HL-60 (cell line): ENCODE measurements around the gene ANKFY1.

Experiments used
- DNase-seq, 2 experiments: peaks; one replicate each; pipeline ENCODE4 v3.0.0-alpha.2; 2010 to 2020; ENCODE audit warnings: low read depth in 1 of 2, low spot score in 1 of 2
- H3K27ac ChIP-seq: fragments of 250-450 bp; sonication (Bioruptor Pico); replicated peaks from 2 replicates; pipeline ENCODE4 v1.5.1; 2020; ENCODE audit warnings: mild to moderate bottlenecking, moderate library complexity
- H3K27me3 ChIP-seq: fragments of 250-450 bp; sonication (Bioruptor Pico); 2 replicates; pipeline ENCODE4 v1.5.1; 2021; ENCODE audit warnings: mild to moderate bottlenecking, moderate library complexity; ENCODE audit not compliant: insufficient read depth, poor library complexity, severe bottlenecking
- H3K4me3 ChIP-seq: replicated peaks from 2 replicates; pipeline ENCODE4 v1.5.1; 2011; ENCODE audit warnings: mild to moderate bottlenecking, control low read depth, low read length; ENCODE audit not compliant: insufficient read depth
- GABPA ChIP-seq: IDR thresholded peaks from 2 replicates; pipeline ENCODE4 v1.6.1; 2012; ENCODE audit warnings: low read depth
- POLR2AphosphoS5 ChIP-seq: IDR thresholded peaks from 2 replicates; pipeline ENCODE4 v1.6.1; 2012; ENCODE audit warnings: low read depth
- SPI1 ChIP-seq: IDR thresholded peaks from 2 replicates; pipeline ENCODE4 v1.6.1; 2012; ENCODE audit warnings: low read depth, mild to moderate bottlenecking, borderline replicate concordance
- TF ChIP-seq, protein P1 (sequence below): IDR thresholded peaks from 2 replicates; pipeline ENCODE4 v1.6.1; 2012; ENCODE audit warnings: low read depth; ENCODE audit not compliant: insufficient replicate concordance
- TF ChIP-seq, protein P2 (sequence below): IDR thresholded peaks from one replicate; pipeline ENCODE4 v1.5.1; 2011; ENCODE audit warnings: low read length, control low read depth, inconsistent platforms; ENCODE audit not compliant: insufficient read depth

Gene ANKFY1

DNA sequence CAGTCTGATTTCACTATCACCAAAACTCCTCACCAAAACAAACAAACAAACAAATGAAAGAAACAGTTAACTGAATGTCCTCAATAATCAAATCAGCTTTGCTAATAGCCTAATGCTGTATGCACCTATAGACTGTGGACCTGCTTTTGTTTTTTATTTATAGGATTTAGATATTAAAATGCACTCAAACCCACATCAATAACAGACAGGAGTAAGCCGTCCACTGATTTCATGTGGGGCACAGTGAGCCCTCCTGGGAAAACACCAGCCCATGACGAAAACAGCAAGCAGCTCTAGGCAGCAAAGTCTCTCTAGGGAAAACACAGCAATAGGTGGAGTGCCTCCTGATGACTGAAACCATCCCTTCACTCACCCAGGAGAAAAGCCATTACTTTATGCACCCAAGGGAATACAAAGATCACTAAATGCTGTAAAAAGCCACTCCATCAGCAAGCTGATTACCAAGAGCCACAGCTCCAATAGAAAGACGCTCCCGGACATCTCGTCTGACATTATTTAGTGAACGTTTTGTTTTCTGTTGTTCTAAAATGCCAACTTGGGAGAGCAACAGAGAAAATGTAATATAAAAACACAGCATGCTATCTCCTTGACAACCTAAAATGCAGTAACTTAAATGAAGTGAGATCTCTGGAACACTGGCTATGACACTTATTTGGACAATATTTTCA, 47.8 kb downstream of the ANKFY1 start:
- no peak for TF ChIP-seq POLR2AphosphoS5
- TF ChIP-seq, protein P1, sequence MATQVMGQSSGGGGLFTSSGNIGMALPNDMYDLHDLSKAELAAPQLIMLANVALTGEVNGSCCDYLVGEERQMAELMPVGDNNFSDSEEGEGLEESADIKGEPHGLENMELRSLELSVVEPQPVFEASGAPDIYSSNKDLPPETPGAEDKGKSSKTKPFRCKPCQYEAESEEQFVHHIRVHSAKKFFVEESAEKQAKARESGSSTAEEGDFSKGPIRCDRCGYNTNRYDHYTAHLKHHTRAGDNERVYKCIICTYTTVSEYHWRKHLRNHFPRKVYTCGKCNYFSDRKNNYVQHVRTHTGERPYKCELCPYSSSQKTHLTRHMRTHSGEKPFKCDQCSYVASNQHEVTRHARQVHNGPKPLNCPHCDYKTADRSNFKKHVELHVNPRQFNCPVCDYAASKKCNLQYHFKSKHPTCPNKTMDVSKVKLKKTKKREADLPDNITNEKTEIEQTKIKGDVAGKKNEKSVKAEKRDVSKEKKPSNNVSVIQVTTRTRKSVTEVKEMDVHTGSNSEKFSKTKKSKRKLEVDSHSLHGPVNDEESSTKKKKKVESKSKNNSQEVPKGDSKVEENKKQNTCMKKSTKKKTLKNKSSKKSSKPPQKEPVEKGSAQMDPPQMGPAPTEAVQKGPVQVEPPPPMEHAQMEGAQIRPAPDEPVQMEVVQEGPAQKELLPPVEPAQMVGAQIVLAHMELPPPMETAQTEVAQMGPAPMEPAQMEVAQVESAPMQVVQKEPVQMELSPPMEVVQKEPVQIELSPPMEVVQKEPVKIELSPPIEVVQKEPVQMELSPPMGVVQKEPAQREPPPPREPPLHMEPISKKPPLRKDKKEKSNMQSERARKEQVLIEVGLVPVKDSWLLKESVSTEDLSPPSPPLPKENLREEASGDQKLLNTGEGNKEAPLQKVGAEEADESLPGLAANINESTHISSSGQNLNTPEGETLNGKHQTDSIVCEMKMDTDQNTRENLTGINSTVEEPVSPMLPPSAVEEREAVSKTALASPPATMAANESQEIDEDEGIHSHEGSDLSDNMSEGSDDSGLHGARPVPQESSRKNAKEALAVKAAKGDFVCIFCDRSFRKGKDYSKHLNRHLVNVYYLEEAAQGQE = no peak
- TF ChIP-seq SPI1 = no peak
- TF ChIP-seq, protein P2, sequence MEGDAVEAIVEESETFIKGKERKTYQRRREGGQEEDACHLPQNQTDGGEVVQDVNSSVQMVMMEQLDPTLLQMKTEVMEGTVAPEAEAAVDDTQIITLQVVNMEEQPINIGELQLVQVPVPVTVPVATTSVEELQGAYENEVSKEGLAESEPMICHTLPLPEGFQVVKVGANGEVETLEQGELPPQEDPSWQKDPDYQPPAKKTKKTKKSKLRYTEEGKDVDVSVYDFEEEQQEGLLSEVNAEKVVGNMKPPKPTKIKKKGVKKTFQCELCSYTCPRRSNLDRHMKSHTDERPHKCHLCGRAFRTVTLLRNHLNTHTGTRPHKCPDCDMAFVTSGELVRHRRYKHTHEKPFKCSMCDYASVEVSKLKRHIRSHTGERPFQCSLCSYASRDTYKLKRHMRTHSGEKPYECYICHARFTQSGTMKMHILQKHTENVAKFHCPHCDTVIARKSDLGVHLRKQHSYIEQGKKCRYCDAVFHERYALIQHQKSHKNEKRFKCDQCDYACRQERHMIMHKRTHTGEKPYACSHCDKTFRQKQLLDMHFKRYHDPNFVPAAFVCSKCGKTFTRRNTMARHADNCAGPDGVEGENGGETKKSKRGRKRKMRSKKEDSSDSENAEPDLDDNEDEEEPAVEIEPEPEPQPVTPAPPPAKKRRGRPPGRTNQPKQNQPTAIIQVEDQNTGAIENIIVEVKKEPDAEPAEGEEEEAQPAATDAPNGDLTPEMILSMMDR = no peak
- TF ChIP-seq GABPA = no peak
- Histone ChIP-seq H3K27me3 (no peaks in the 10 kb centered on the region), H3K27ac (no peak overlapping the region), H3K4me3 (no peak overlapping the region)
- no peak for DNase-seq

DNA sequence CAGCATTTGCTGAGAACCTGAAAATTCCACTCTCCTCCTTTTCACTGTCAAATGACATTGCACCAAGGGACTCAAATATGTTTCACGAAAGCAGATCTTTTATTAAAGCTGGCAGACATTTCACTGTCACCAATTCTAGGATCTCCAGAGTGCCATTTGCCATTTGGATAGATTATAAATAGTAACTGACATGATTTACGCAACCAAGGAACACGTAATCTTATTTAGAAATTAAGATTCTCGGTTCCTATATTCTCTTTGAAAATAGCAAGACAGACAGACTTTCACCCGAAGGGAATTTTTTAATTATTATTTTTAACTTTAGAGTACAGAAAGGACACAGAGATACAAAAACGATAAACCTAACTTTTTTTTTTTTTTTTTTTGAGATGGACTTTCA, 49.6 kb downstream of the ANKFY1 start:
- H3K27me3 ChIP-seq = no peaks in the 10 kb centered on the region
- no peak for TF ChIP-seq POLR2AphosphoS5
- no peak for TF ChIP-seq GABPA
- no peak for TF ChIP-seq SPI1
- TF ChIP-seq, protein P2 = no peak
- TF ChIP-seq, protein P1 = no peak
- no peak for DNase-seq
- no peak overlapping the region for H3K4me3 ChIP-seq
- no peak overlapping the region for H3K27ac ChIP-seq

DNA sequence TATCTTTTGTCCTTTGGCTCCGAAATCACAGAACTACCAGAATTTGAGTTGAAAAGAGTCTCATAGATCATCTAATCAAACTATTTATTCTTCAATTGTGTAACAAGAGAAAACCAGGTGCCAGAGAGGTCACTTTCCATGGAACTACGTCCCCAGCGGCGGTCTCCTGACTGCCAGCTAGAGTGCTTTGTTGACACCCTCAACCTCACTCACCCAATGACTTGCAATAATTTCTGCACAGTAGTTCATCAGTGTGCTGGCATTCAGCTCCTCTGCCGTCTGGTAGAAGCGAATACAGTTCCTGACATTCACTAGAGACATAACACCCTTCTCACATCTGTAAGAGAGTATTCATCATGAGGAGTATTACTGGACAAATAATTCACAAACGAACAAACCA, 54.2 kb downstream of the ANKFY1 start:
- TF ChIP-seq, protein P1 = no peak
- TF ChIP-seq POLR2AphosphoS5 (no peak), SPI1 (no peak), GABPA (no peak)
- TF ChIP-seq, protein P2 = no peak
- H3K4me3 ChIP-seq = no peak overlapping the region
- no peak for DNase-seq
- H3K27me3 ChIP-seq = no peaks in the 10 kb centered on the region
- H3K27ac ChIP-seq = no peak overlapping the region
